Activated CD8-positive, alpha-beta memory T cell treated with anti-CD3 and anti-CD28 coated beads for 24 hours (primary cell): ENCODE measurements around the gene BOC.

Source experiments
- DNase-seq: peaks from one replicate; pipeline ENCODE4 v3.0.0-alpha.2; 2020

BOC gene

GRCh38 chr3:113271189-113271588 is 59.8 kb downstream of the BOC start:
- no peak for DNase-seq

GRCh38 chr3:113271594-113272384 is 60.4 kb downstream of the BOC start:
- peak; percentile 32 for DNase-seq

GRCh38 chr3:113272385-113272779 is 61.0 kb downstream of the BOC start:
- DNase-seq = peak; percentile 37

- DNase-seq = no peak
Measured at GRCh38 chr3:113273011-113273410, 61.7 kb downstream of the BOC start.

GRCh38 chr3:113273604-113274378 is 62.4 kb downstream of the BOC start:
- DNase-seq = no peak

- DNase-seq = peak; percentile 47
Measured at GRCh38 chr3:113274425-113275257, 63.3 kb downstream of the BOC start.

GRCh38 chr3:113275258-113275556 is 63.9 kb downstream of the BOC start:
- DNase-seq = no peak

GRCh38 chr3:113275583-113275928 is 64.2 kb downstream of the BOC start:
- DNase-seq = no peak

GRCh38 chr3:113275929-113276750 is 64.8 kb downstream of the BOC start:
- DNase-seq = peak; percentile 40

GRCh38 chr3:113276751-113277080 is 65.4 kb downstream of the BOC start:
- no peak for DNase-seq

GRCh38 chr3:113277414-113277813 is 66.1 kb downstream of the BOC start:
- DNase-seq = no peak

- peak; percentile 28 for DNase-seq
Measured at GRCh38 chr3:113277941-113278598, 66.7 kb downstream of the BOC start.

- DNase-seq = peak; percentile 37
Measured at GRCh38 chr3:113278599-113278955, 67.2 kb downstream of the BOC start.

- no peak for DNase-seq
Measured at GRCh38 chr3:113279686-113280085, 68.3 kb downstream of the BOC start.

- no peak for DNase-seq
Measured at GRCh38 chr3:113283306-113283705, 71.9 kb downstream of the BOC start.

GRCh38 chr3:113284453-113285050 is 73.2 kb downstream of the BOC start:
- peak; percentile 54 for DNase-seq

- no peak for DNase-seq
Measured at GRCh38 chr3:113285226-113285625, 73.9 kb downstream of the BOC start.

GRCh38 chr3:113285741-113286140 is 74.4 kb downstream of the BOC start:
- DNase-seq = no peak

- peak; percentile 43 for DNase-seq
Measured at GRCh38 chr3:113286524-113286923, 75.2 kb downstream of the BOC start.

GRCh38 chr3:113287111-113287802 is 75.9 kb downstream of the BOC start:
- DNase-seq = peak; percentile 44
